HG03469 (cell line): ENCODE measurements around the gene RAPGEF3.

Experiments
- ATAC-seq: cut with Tn5 transposase; IDR thresholded peaks from one replicate; pipeline ENCODE4 v1.9.1; 2021; ENCODE audit warnings: mild to moderate bottlenecking, moderate library complexity, moderate number of reproducible peaks; ENCODE audit not compliant: unreplicated experiment

RAPGEF3 gene

DNA sequence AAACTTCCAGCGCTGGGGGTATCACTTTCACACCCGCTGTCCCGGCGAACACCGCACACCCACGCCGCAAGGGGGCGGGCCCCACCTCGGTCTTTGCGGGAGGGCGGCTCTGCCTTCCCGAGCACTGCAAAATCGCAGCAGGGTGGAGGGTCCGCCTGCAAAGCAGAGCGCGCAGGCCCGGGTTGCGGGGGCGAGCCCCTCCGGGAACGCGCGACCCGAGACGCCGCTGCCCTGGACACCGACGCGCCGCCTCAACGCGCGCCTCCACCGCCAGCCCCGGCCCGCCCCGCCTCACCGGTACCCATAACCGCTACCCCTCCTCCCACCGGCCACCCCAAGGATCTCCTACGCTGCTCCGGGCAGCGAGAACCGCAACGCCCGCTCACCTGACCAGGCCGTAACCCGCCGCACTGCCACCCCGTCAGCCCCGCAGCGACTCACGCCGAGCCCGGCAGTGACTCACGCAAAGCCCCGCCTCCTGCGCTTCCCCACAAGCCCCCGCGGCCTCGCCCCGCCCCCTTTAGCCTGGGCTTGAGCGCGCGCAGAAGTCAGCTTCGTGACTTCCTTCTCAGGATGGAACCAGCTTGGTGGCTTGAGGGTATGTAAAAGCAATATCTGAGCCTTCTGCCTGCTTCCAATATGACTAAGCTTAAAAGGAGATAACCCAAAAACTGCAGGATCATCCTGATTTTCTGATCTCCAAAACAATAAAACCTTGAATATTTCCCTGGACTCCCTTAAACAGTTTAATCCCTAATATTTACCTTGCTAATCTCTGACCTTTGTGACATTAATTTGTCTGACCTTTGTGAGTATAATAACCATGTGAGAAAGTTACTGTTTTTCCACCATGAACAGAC is 52.9 kb downstream of the RAPGEF3 start, which contains the start of gene RPAP3:
Gene RPAP3 (minus strand): TSS at position 465 of the 860 bp plus-strand sequence. CDS start 3,190 bp downstream, outside the sequence.
- peak; percentile 56 for ATAC-seq

DNA sequence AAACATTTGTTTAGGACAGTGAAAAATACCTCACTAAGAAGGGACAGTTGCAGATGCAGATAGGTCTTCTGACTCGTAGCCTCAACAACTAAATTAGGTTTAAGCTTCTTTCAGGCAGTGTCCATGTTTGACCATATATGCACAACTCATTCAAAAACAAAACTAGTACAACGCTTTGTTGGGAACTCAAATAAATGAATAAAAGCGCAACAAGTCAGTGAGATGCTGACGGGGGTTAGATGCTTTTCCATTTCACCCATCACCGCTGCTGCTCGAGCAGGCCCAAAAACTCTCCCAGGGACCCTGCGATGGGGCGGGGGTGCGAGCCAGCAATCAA is 53.5 kb downstream of the RAPGEF3 start:
- no peak for ATAC-seq

GRCh38 chr12:47704719-47705118 is 54.0 kb downstream of the RAPGEF3 start:
- ATAC-seq = no peak

DNA sequence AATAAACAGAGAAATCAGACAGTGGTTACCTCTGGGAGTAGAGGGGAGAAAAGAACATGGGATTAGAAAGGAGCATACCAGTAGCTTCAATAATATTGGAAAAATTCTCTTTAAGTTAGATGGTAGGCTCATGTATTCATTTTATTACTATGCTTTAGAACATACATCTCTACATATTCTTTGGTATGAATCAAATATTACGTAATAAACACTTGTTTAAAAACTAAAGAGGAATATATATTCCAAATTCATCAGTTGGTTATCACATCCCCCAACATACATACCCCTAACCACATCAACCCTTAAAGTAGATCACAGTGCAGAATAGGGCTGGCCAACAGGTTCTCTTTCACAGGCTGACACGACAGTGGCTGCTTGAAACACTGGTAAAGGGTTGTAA is 58.4 kb downstream of the RAPGEF3 start:
- no peak for ATAC-seq

DNA sequence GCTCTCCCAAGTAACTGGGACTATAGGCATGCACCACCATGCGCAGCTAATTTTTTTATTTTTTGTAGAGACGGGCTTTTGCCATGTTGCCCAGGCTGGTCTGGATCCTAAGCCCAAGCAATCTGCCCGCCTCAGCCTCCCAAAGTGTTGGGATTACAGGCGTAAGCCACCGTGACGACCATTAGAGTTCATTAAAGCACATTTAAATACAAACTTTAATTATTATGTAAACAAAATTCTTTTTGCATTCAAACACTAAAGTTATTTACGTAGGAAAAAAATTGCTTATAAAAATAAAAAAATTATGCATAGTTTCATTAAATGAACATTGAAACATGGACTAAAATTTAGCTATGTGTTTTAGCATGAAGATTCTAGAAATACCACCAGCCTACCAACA is 60.0 kb downstream of the RAPGEF3 start:
- ATAC-seq = no peak

- ATAC-seq = no peak
These were observed 60.6 kb downstream of the RAPGEF3 start for GRCh38 chr12:47698055-47698454.

- ATAC-seq = no peak
These were observed 69.5 kb downstream of the RAPGEF3 start for GRCh38 chr12:47689215-47689614.

- ATAC-seq = no peak
These were observed 71.0 kb downstream of the RAPGEF3 start for GRCh38 chr12:47687636-47688035.

DNA sequence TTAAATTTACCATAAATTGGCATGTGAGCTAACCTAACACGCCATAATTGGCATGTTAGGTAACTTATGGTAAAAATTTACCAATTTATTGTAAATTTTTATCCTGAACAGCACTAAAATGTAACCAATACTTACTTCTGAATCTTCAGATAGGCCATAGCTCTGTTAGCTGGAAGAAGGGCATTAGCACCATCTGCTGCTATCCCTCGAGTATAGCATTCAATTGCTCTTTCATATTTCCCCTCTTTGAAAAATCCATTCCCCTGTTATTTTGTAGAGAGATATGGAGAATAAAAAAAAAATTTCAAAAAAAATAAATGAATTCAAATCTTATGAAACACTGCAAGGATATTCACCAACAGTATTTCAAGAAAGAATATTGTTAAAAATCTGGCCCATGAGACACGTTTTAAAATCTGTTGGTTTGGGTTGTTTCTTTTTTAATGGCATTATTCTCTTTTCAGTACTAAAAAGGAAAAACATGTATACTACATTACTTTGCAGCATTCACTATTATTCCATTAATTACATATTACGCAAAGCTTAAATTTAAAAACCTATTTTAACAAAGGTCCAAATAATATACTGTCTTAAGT is 71.9 kb downstream of the RAPGEF3 start:
- no peak for ATAC-seq
